Measurements from ENCODE around the gene RALGPS2.

- TF ChIP-seq EZH2phosphoT487 (IDR thresholded peaks at IDR 0.05; ENCODE audit: insufficient read depth, low read depth) = no peak
- no peak for TF ChIP-seq EZH2 (IDR thresholded peaks at IDR 0.05; ENCODE audit: insufficient read depth, poor library complexity, severe bottlenecking)
Observed at GRCh38 chr1:178938959-178939317, 213.9 kb downstream of the RALGPS2 start.
